HG02571 (cell line): ENCODE data around the gene CRELD1.
"Not testable (repeated sequence)": the region's sequence is repeated elsewhere in the genome, so short reads cannot be mapped to it uniquely, and the experiment has no call there.

Source experiments
- ATAC-seq: cut with Tn5 transposase; IDR thresholded peaks from one replicate; pipeline ENCODE4 v1.9.1; 2021; ENCODE audit warnings: mild to moderate bottlenecking, moderate library complexity; ENCODE audit not compliant: unreplicated experiment

CRELD1 gene

DNA sequence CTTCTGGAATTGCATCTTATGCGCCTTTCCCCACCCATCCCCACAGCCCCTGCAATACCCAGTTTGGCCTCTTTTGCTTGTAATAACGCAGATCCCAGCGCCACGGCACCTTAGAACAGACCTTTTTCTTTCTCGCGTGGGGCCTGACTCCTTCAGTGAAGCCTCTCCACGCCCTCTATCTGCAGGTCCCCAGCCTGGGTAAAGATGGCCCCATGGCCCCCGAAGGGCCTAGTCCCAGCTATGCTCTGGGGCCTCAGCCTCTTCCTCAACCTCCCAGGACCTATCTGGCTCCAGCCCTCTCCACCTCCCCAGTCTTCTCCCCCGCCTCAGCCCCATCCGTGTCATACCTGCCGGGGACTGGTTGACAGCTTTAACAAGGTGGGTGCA is 594 bp downstream of the CRELD1 start:
- no peak for ATAC-seq

- no peak for ATAC-seq
Measured at GRCh38 chr3:9934993-9935392, 1.4 kb downstream of the CRELD1 start.

DNA sequence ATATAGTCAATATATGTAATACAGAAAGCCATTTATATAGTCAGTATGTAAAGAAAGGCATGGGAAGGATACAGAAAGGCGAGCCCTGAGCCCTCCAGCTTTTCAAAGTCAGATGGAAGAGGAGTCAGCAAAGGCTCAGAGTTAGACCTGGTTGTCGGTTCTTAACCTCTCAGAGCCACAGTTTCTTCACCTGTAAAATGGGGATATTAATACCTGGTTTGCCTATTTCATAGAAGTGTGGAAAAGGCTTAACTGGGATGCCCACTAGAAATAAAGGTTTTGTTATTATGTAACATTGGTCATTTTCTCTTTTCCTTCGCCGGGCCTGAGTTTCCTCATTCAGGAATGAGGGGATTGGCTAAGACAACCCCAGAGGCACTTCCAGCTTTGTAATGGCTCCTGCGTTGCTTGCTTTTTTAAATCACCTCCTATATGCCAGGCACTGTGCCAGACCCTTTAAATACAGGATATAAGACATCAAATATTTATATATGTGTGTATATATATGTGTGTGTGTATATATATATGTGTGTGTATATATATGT is 2.4 kb downstream of the CRELD1 start:
- ATAC-seq: no peak

GRCh38 chr3:9937486-9938238 is 4.0 kb downstream of the CRELD1 start:
- ATAC-seq: no peak

- no peak for ATAC-seq
Measured at GRCh38 chr3:9938966-9939365, 5.3 kb downstream of the CRELD1 start.

DNA sequence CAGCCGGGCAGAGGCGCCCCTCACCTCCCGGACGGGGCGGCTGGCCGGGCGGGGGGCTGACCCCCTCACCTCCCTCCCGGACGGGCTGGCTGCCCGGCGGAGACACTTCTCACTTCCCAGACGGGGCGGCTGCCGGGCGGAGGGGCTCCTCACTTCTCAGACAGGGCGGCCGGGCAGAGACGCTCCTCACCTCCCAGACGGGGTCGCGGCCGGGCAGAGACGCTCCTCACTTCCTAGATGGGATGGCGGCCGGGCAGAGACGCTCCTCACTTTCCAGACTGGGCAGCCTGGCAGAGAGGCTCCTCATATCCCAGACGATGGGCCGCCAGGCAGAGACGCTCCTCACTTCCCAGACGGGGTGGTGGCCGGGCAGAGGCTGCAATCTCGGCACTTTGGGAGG is 6.3 kb downstream of the CRELD1 start:
- ATAC-seq: not testable (repeated sequence)

DNA sequence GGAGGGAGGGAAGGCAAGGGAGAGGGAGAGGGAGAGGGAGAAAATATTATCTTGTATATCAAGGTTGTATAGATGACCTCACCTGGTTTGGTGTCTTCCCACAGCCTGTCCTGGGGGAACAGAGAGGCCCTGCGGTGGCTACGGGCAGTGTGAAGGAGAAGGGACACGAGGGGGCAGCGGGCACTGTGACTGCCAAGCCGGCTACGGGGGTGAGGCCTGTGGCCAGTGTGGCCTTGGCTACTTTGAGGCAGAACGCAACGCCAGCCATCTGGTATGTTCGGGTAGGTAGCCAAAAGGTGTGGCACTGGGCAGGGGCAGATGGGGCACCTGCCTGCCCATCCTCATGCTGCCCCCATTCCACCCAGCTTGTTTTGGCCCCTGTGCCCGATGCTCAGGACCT is 7.1 kb downstream of the CRELD1 start:
- no peak for ATAC-seq

DNA sequence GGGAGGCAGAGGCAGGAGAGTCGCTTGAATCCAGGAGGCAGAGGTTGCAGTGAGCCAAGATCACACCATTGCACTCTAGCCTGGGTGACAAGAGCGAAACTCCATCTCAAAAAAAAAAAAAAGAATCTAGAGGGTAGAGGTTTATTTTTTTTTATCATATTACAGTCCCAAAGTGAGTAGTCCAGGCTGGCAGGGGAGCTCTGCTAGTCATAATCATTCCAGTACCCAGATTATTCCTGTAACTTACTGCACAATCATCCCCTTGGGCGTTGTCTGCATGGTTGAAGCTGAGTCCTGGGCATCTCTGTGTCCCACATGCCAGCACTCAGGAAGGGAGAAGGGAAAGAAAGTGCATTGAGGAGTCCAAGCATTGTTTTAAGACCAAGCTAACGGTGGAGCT is 8.5 kb downstream of the CRELD1 start:
- no peak for ATAC-seq

GRCh38 chr3:9942934-9943690 is 9.5 kb downstream of the CRELD1 start:
- no peak for ATAC-seq

DNA sequence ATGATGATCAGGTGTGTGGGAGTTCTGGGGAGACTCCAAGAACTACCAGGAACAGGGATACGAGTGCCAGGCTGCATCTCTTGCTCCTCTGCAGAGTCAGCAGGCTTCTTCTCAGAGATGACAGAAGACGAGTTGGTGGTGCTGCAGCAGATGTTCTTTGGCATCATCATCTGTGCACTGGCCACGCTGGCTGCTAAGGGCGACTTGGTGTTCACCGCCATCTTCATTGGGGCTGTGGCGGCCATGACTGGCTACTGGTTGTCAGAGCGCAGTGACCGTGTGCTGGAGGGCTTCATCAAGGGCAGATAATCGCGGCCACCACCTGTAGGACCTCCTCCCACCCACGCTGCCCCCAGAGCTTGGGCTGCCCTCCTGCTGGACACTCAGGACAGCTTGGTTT is 10.6 kb downstream of the CRELD1 start:
- no peak for ATAC-seq

DNA sequence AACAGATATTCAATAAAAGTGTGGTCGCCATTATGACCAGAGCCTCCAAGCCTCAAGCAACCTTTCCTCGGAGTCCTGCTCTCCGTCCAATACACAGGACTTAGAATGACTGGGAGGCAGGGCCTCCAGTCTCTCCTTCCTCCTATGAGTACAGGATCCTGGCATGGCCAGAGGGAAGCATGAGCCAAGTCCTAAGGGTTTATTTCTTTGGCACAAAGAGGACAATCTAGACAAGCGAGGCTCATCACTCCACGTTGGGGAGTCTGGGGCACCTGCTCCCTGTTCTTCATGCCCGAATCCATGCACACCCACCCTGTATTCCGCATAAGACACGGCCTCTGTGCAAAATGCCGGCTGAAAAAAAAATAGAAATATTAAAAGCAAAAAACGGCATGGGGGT is 11.7 kb downstream of the CRELD1 start:
- no peak for ATAC-seq

DNA sequence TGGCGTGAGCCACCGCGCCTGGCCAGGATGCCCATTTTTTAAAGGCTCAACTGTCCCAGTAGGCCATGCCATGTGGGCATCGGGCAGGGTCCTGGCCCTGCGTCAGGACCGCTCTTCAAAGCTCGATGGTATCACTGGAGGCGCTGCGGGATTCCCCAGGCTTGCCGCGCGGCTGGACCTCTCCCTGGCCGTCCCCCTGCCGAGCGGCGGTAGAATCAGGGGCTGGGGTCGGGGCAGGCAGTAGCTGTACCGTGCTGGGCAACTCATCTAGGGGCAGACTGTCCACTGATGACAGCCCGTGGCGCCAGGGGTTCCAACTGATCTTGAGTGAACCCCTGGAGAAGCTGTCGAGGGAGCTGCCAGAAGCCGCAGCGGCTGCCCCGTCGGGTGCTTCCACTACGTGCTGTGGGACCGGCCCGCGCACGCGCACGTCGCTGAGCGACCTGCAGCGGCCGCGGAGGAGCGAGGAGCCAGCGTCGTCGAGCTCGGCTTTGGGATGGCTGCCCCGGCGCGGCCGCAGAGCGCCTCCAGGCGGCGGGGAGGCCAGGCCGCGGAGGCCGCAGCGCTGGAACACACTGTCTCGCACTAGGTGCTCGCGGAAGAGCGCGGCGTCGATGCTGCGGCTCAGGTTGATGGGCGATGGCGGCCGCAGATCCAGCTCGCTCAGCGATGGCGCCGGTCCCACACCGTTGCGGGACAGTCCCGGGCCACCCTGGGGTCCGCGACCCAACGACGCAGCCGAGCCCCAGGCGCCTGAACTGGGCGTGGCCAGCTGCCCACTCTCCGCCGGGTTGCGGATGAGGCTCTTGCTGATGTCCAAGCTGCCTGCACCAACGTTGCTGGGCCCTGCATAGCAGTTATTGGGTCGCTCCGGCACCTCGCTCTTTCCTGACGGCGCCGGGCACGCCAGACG is 12.7 kb downstream of the CRELD1 start:
- ATAC-seq: peak; percentile 59

GRCh38 chr3:9947025-9947995 is 13.7 kb downstream of the CRELD1 start:
- no peak for ATAC-seq

GRCh38 chr3:9948586-9948985 is 15.0 kb downstream of the CRELD1 start:
- ATAC-seq: no peak

- no peak for ATAC-seq
Measured at GRCh38 chr3:9949115-9949514, 15.5 kb downstream of the CRELD1 start.

GRCh38 chr3:9949626-9950025 is 16.0 kb downstream of the CRELD1 start:
- no peak for ATAC-seq

- peak; percentile 32 for ATAC-seq
Measured at GRCh38 chr3:9951126-9951525, 17.5 kb downstream of the CRELD1 start.

GRCh38 chr3:9951598-9951961 is 17.9 kb downstream of the CRELD1 start:
- ATAC-seq: peak; percentile 11

DNA sequence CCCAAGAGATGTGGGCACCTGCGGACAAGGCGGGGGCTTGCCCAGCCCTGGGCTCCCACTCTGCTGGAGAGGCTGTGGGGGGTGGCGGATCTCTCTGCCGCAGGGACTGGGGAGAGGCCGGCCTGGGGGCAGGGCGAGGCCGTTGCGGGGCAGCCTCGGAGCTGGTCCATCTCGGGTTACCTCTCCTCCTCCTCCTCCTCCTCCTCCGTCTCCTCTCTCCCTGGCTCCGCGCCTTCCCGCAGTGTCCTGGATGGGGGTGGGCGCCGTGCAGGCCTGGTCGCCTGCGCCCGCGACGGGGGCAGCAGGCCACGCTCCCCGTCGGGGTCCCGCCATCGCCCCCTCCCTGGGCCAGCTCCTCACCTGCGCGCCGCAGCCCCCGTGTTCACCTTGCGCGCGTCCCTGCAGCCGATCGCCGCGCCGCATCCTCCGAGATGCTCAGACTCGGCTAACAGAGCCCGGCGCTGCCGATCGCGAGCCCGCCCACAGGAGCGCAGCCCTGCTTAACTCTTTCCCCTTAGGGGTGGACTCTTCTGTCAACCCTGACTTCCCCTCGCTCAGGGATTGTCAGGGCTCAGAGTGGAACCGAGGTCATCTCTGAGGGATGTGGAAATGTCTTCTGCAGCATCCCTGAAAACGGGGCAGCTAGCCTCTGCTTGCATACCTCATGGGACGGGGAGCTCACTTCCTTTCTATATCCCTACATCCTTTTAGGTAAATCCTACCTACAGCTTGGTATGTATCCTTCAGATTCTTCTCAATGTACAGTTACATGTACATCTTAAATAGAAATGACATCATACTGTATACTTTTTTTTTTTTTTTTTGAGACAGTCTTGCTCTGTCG is 18.6 kb downstream of the CRELD1 start, which contains the start of gene PRRT3:
PRRT3 (minus strand) TSS at position 447 of the 844 bp plus-strand sequence. CDS start 2,293 bp downstream, outside the sequence.
- peak; percentile 52 for ATAC-seq
